Thoracic aorta (tissue), 2 donors: ENCODE measurements around the gene TOP2B. TPM values are rescaled to one million over a fixed set of nuclear protein-coding genes. Genes with fewer than 3 reads are reported as not detected.

Experiments
- ATAC-seq: fragments of 150-250 bp; one replicate; pipeline ENCODE4 v1.8.0; 2017; ENCODE audit warnings: low read depth; ENCODE audit not compliant: insufficient number of reproducible peaks, low FRiP score
- DNase-seq: peaks from one replicate; pipeline ENCODE4 v3.0.0-alpha.2; 2020; ENCODE audit warnings: low spot score
- H3K27ac ChIP-seq, 2 donors: fragments of 200-600 bp; sonication (generic); 1 replicate in 1 of 2; 2 replicates in 1 of 2; pipeline ENCODE4 v1.5.1; 2016; ENCODE audit warnings: mild to moderate bottlenecking in 2 of 2, moderate library complexity in 2 of 2
- H3K27me3 ChIP-seq: fragments of 200-600 bp; sonication (generic); replicated peaks from 2 replicates; pipeline ENCODE4 v1.6.0; 2016; ENCODE audit warnings: mild to moderate bottlenecking; ENCODE audit not compliant: insufficient read depth
- H3K36me3 ChIP-seq: fragments of 200-600 bp; sonication (generic); one replicate; pipeline ENCODE4 v1.5.1; 2016
- H3K4me1 ChIP-seq, 2 donors: fragments of 200-600 bp; sonication (generic); 1 replicate in 1 of 2; 2 replicates in 1 of 2; pipeline versions ENCODE4 v1.5.1 to v1.6.0; 2016; ENCODE audit warnings: low read depth in 2 of 2, mild to moderate bottlenecking in 1 of 2; ENCODE audit not compliant: control insufficient read depth in 1 of 2
- H3K4me3 ChIP-seq: fragments of 200-600 bp; sonication (generic); 2 replicates; pipeline ENCODE4 v1.5.1; 2016; ENCODE audit warnings: mild to moderate bottlenecking
- H3K9me3 ChIP-seq: fragments of 200-600 bp; sonication (generic); 2 replicates; pipeline ENCODE4 v1.5.1; 2016
- CTCF ChIP-seq: fragments of 200-600 bp; sonication (generic); IDR thresholded peaks from one replicate; pipeline ENCODE4 v1.5.1; 2019; ENCODE audit warnings: antibody characterized with exemption
- total RNA-seq, 2 donors: library from RNA; depleted of rRNA; stranded (reverse); fragments of >200 nt; gene quantifications; one replicate each; pipeline versions ENCODE4 v1.1.0 to v1.2.3, GENCODE V29; 2016

The TOP2B gene
- total RNA-seq, 2 donors from 2014 or later, result 78.9 to 92.0 TPM

GRCh38 chr3:25692341-25692740 lies 27.6 kb upstream of the TOP2B start:
- no peaks in the 10 kb centered on the region for H3K4me1 ChIP-seq
- no peak overlapping the region for H3K4me3 ChIP-seq
- no peak for DNase-seq
- H3K9me3 ChIP-seq, result no peaks in the 10 kb centered on the region
- H3K36me3 ChIP-seq, result no peaks in the 10 kb centered on the region
- H3K27ac ChIP-seq, result no peak overlapping the region
- no peaks in the 10 kb centered on the region for H3K27me3 ChIP-seq
- ATAC-seq, result no peak
- TF ChIP-seq CTCF, result no peak

GRCh38 chr3:25690768-25691533 lies 26.2 kb upstream of the TOP2B start:
- no peak for ATAC-seq
- DNase-seq, result no peak
- TF ChIP-seq CTCF, result no peak
- no peaks in the 10 kb centered on the region for H3K27me3 ChIP-seq
- no peaks in the 10 kb centered on the region for H3K36me3 ChIP-seq
- H3K4me3 ChIP-seq, result no peak overlapping the region
- no peaks in the 10 kb centered on the region for H3K9me3 ChIP-seq
- H3K4me1 ChIP-seq, result no peaks in the 10 kb centered on the region
- H3K27ac ChIP-seq, result no peak overlapping the region

GRCh38 chr3:25689226-25689625 lies 24.5 kb upstream of the TOP2B start:
- ATAC-seq (no peak), DNase-seq (no peak)
- Histone ChIP-seq H3K27ac (no peak overlapping the region), H3K4me1 (no peaks in the 10 kb centered on the region), H3K4me3 (no peak overlapping the region), H3K36me3 (no peaks in the 10 kb centered on the region), H3K27me3 (no peaks in the 10 kb centered on the region), H3K9me3 (no peaks in the 10 kb centered on the region)
- no peak for TF ChIP-seq CTCF

- Histone ChIP-seq H3K4me1 (no peaks in the 10 kb centered on the region), H3K27ac (no peak overlapping the region), H3K36me3 (no peaks in the 10 kb centered on the region), H3K9me3 (no peaks in the 10 kb centered on the region), H3K27me3 (no peaks in the 10 kb centered on the region), H3K4me3 (no peak overlapping the region)
- DNase-seq, result no peak
- TF ChIP-seq CTCF, result no peak
- ATAC-seq, result no peak
Measured at GRCh38 chr3:25687742-25688141, 23.0 kb upstream of the TOP2B start.

- no peaks in the 10 kb centered on the region for H3K4me1 ChIP-seq
- H3K4me3 ChIP-seq, result no peak overlapping the region
- no peak overlapping the region for H3K27ac ChIP-seq
- TF ChIP-seq CTCF, result no peak
- ATAC-seq, result no peak
- no peaks in the 10 kb centered on the region for H3K27me3 ChIP-seq
- no peaks in the 10 kb centered on the region for H3K36me3 ChIP-seq
- H3K9me3 ChIP-seq, result no peaks in the 10 kb centered on the region
- DNase-seq, result no peak
Measured at GRCh38 chr3:25686766-25687165, 22.1 kb upstream of the TOP2B start.
